GM12878 (cell line): ENCODE results near the gene SNAP29. TPM values are rescaled to one million over a fixed set of nuclear protein-coding genes. Genes with fewer than 3 reads are reported as not detected.

Source experiments
- ATAC-seq: fragments of 200-7000 bp; cut with Tn5 transposase; 3 replicates; pipeline ENCODE4 v1.9.1; 2020; ENCODE audit warnings: mild to moderate bottlenecking, moderate library complexity
- BruUV-seq: library from RNA; stranded (reverse); fragments of 400-500 nt; replicated peaks from 2 replicates; lab custom pipeline; 2021; lab: Mats Ljungman, UMichigan
- CTCF ChIA-PET: fragments of 300-600 bp; sonication (Branson Sonifier 250); formaldehyde crosslinking; extraction: SDS; loops from one replicate; lab custom pipeline; 2021; ENCODE audit warnings: inconsistent platforms; lab: Yijun Ruan, JAX
- POLR2A ChIA-PET: fragments of 350-600 bp; formaldehyde crosslinking; extraction: SDS; loops from one replicate; lab custom pipeline; 2021; ENCODE audit warnings: inconsistent platforms; lab: Charles Lee
- RAD21 ChIA-PET: fragments of 300-600 bp; sonication (Branson Sonifier 250); formaldehyde crosslinking; loops from one replicate; lab custom pipeline; 2023; ENCODE audit warnings: antibody characterized with exemption; ENCODE audit not compliant: unreplicated experiment; lab: Charles Lee
- SMC1A ChIA-PET: fragments of 300-600 bp; sonication (Branson Sonifier 250); formaldehyde crosslinking; loops from one replicate; lab custom pipeline; 2023; ENCODE audit not compliant: unreplicated experiment, uncharacterized antibody; lab: Charles Lee
- DNase-seq: peaks from one replicate; pipeline ENCODE4 v3.0.0-alpha.2; 2011; ENCODE audit warnings: low read depth, low spot score
- FAIRE-seq: peaks from 3 replicates; lab custom pipeline; 2011; peaks lifted over from hg19 to GRCh38; lab: Jason Lieb, UNC
- H2AFZ ChIP-seq: 2 replicates; pipeline ENCODE4 v1.6.0; 2011; ENCODE audit warnings: low read depth, low read length, control low read depth; ENCODE audit not compliant: control insufficient read depth
- H3K27ac ChIP-seq: 2 replicates; pipeline ENCODE4 v1.5.1; 2011; ENCODE audit warnings: control low read depth; ENCODE audit not compliant: control insufficient read depth, insufficient read depth
- H3K27me3 ChIP-seq, 2 experiments: replicated peaks in 1 of 2; 2 replicates each; pipeline versions ENCODE4 v1.6.0 to v1.6.1; 2011; ENCODE audit warnings: low read length in 1 of 2; ENCODE audit not compliant: control insufficient read depth in 2 of 2, insufficient read depth in 2 of 2
- H3K36me3 ChIP-seq, 2 experiments: 2 replicates each; pipeline ENCODE4 v1.5.1; 2011; ENCODE audit warnings: low read length in 1 of 2; ENCODE audit not compliant: control insufficient read depth in 2 of 2, insufficient read depth in 2 of 2
- H3K4me1 ChIP-seq: 2 replicates; pipeline ENCODE4 v1.6.1; 2011; ENCODE audit warnings: mild to moderate bottlenecking, low read length, moderate library complexity, mixed read lengths; ENCODE audit not compliant: control insufficient read depth, insufficient read depth
- H3K4me2 ChIP-seq: 2 replicates; pipeline ENCODE4 v1.6.0; 2011; ENCODE audit warnings: control low read depth; ENCODE audit not compliant: control insufficient read depth, insufficient read depth
- H3K4me3 ChIP-seq: fragments of 200-600 bp; sonication (generic); 2 replicates; pipeline ENCODE4 v1.5.1; 2016
- H3K79me2 ChIP-seq: 2 replicates; pipeline ENCODE4 v1.6.0; 2011; ENCODE audit warnings: low read length; ENCODE audit not compliant: control insufficient read depth, insufficient read depth
- H3K9ac ChIP-seq: 2 replicates; pipeline ENCODE4 v1.8.0; 2011; ENCODE audit warnings: low read length, control low read depth, mixed read lengths; ENCODE audit not compliant: control insufficient read depth, insufficient read depth
- H3K9me3 ChIP-seq: replicated peaks from 3 replicates; pipeline ENCODE4 v1.5.1; 2011; ENCODE audit warnings: mild to moderate bottlenecking, low read length; ENCODE audit not compliant: control insufficient read depth, insufficient read depth
- H4K20me1 ChIP-seq: 2 replicates; pipeline ENCODE4 v1.6.0; 2011; ENCODE audit not compliant: control insufficient read depth, insufficient read depth
- ASH2L ChIP-seq: fragments of 300-600, 200-600 bp; sonication (generic); IDR thresholded peaks from 2 replicates; pipeline ENCODE4 v1.6.1; 2017; ENCODE audit warnings: low read depth, mild to moderate bottlenecking, borderline replicate concordance
- ATF7 ChIP-seq: fragments of 450-650 bp; IDR thresholded peaks from 2 replicates; pipeline ENCODE4 v1.6.1; 2016; ENCODE audit warnings: low read depth, mild to moderate bottlenecking
- BCL3 ChIP-seq: IDR thresholded peaks from 2 replicates; pipeline ENCODE4 v1.6.1; 2011; ENCODE audit warnings: borderline replicate concordance, low read depth, mild to moderate bottlenecking, moderate library complexity, low read length; ENCODE audit not compliant: insufficient read depth, poor library complexity, severe bottlenecking
- CTCF ChIP-seq, 3 experiments: IDR thresholded peaks in 2 of 3; conservative IDR thresholded peaks in 1 of 3; 2 replicates each; pipeline ENCODE4 v1.5.1; 2011; ENCODE audit warnings: low read depth in 3 of 3, low read length in 3 of 3, mild to moderate bottlenecking in 3 of 3, control low read depth in 2 of 3, moderate library complexity in 2 of 3, inconsistent platforms in 1 of 3, mixed read lengths in 1 of 3; ENCODE audit not compliant: control insufficient read depth in 2 of 3, insufficient read depth in 1 of 3; ENCODE audit errors: extremely low read depth in 1 of 3
- E4F1 ChIP-seq: fragments of 450-650 bp; IDR thresholded peaks from 2 replicates; pipeline ENCODE4 v1.6.1; 2018; ENCODE audit warnings: borderline replicate concordance, mild to moderate bottlenecking; ENCODE audit not compliant: partially characterized antibody
- IKZF2 ChIP-seq, 2 experiments: fragments of 450-650 bp; IDR thresholded peaks; 2 replicates each; pipeline ENCODE4 v1.6.1; 2017; ENCODE audit warnings: mild to moderate bottlenecking in 2 of 2, moderate library complexity in 2 of 2
- KDM1A ChIP-seq: fragments of 200-600 bp; sonication (generic); IDR thresholded peaks from 2 replicates; pipeline ENCODE4 v1.6.1; 2016; ENCODE audit warnings: borderline replicate concordance
- MXI1 ChIP-seq: fragments of 150-350 bp; IDR thresholded peaks from 2 replicates; pipeline ENCODE4 v1.6.1; 2011; ENCODE audit warnings: low read depth, mild to moderate bottlenecking, inconsistent platforms, low read length, improper control_type of control experiment
- NFYB ChIP-seq: IDR thresholded peaks from 2 replicates; pipeline ENCODE4 v1.6.1; 2011; ENCODE audit warnings: low read depth, mild to moderate bottlenecking, low read length, improper control_type of control experiment, moderate library complexity; ENCODE audit not compliant: insufficient read depth
- NR2C1 ChIP-seq: fragments of 450-650 bp; IDR thresholded peaks from 2 replicates; pipeline ENCODE4 v1.6.1; 2017; ENCODE audit warnings: antibody characterized with exemption, mild to moderate bottlenecking, moderate library complexity
- POLR2AphosphoS5 ChIP-seq: IDR thresholded peaks from 2 replicates; pipeline ENCODE4 v1.6.1; 2011; ENCODE audit warnings: mild to moderate bottlenecking, low read length, inconsistent platforms
- TARDBP ChIP-seq: IDR thresholded peaks from 2 replicates; pipeline ENCODE4 v1.6.1; 2016; ENCODE audit warnings: borderline replicate concordance
- TBL1XR1 ChIP-seq: IDR thresholded peaks from 2 replicates; pipeline ENCODE4 v1.6.1; 2012; ENCODE audit warnings: low read depth, low read length, improper control_type of control experiment
- TCF12 ChIP-seq: IDR thresholded peaks from 2 replicates; pipeline ENCODE4 v1.6.1; 2011; ENCODE audit warnings: low read depth, mild to moderate bottlenecking, low read length
- TCF3 ChIP-seq: IDR thresholded peaks from 2 replicates; pipeline ENCODE4 v1.6.1; 2012; ENCODE audit warnings: low read depth, mild to moderate bottlenecking, low read length, borderline replicate concordance; ENCODE audit not compliant: insufficient read depth
- USF2 ChIP-seq: IDR thresholded peaks from 2 replicates; pipeline ENCODE4 v1.6.1; 2011; ENCODE audit warnings: low read depth, low read length, improper control_type of control experiment, borderline replicate concordance
- ZSCAN29 ChIP-seq: fragments of 450-650 bp; IDR thresholded peaks from 2 replicates; pipeline ENCODE4 v1.6.1; 2017; ENCODE audit warnings: mild to moderate bottlenecking, moderate library complexity
- WGBS: methylation state at CpG from one replicate; pipeline ENCODE4 v1.1.6; 2016; ENCODE audit warnings: low lambda C conversion rate; ENCODE audit not compliant: insufficient replicate concordance, insufficient coverage; ENCODE audit errors: missing lambda C conversion rate; 5-methylcytosine and 5-hydroxymethylcytosine counted together
- in situ Hi-C: fragments of 300-500 bp; cut with MboI; formaldehyde crosslinking; loops from 9 replicates; pipeline ENCODE4 v1.14.3; 2018; ENCODE audit warnings: mixed read lengths
- intact Hi-C: fragments of 100-400 bp; cut with micrococcal nuclease; formaldehyde crosslinking; loops from one replicate; pipeline ENCODE4 v1.14.2; 2022; ENCODE audit not compliant: unreplicated experiment
- polyA plus RNA-seq, 11 experiments: library from polyadenylated mRNA; depleted of rRNA in 4 of 11; unstranded in 6 of 11; stranded (reverse) in 5 of 11; fragments of >200 nt; fragmentation: Nextera tagmentation in 4 of 11; fragmentation: Illumina TruSeq in 1 of 11; extraction: Ambion mirVana in 4 of 11; extraction: Trizol in 1 of 11; gene quantifications; 1 replicate in 1 of 11; 2 replicates in 10 of 11; pipeline versions ENCODE4 v1.2.1 to v1.2.3, GENCODE V29; 2011 to 2016; ENCODE audit warnings: inconsistent platforms in 2 of 11, missing spikeins in 2 of 11, low read depth in 1 of 11
- total RNA-seq, 4 experiments: library from RNA; depleted of rRNA in 3 of 4; stranded (reverse); fragments of >200 nt in 3 of 4; fragmentation: Illumina TruSeq in 1 of 4; extraction: Trizol in 1 of 4; gene quantifications; 2 replicates each; pipeline versions ENCODE4 v1.2.1 to v1.2.3, GENCODE V29; 2013 to 2021

Gene SNAP29
- total and polyA plus RNA-seq, 10 of the 15 experiments (the other 5 are each of a cell fraction or from before 2014, with no cell fraction given), result 4.7 to 45.7 (median 27.9) TPM

- ChIA-PET POLR2A (no interaction called here), RAD21 (no interaction called here), CTCF (no interaction called here), SMC1A (no interaction called here)
- H4K20me1 ChIP-seq, result no peaks in the 10 kb centered on the region
- peak overlapping the region; percentile 87 for H3K4me3 ChIP-seq
- DNase-seq (peak; percentile 27), ATAC-seq (peak; percentile 65), FAIRE-seq (no peak)
- peaks cover 0 to 2% of the 10 kb centered on the region in 2 experiments; a peak in 2 of 4 replicates for H3K36me3 ChIP-seq
- H3K27me3 ChIP-seq, result no peaks in the 10 kb centered on the region
- TSS peak; percentile 74 for BruUV-seq
- H3K9ac ChIP-seq, result peak overlapping the region; percentile 83
- H2AFZ ChIP-seq, result peak overlapping the region; percentile 81
- peak overlapping the region; percentile 96 for H3K4me2 ChIP-seq
- WGBS, result 1% methylated on average over 27 of the region's 38 CpGs
- no peaks in the 10 kb centered on the region for H3K9me3 ChIP-seq
- peaks cover 49% of the 10 kb centered on the region for H3K79me2 ChIP-seq
- intact Hi-C loops (no loop called here), in situ Hi-C loops (no loop called here)
- H3K27ac ChIP-seq, result peak overlapping the region; percentile 74
- H3K4me1 ChIP-seq, result peaks cover 6% of the 10 kb centered on the region
- TF ChIP-seq CTCF (IDR thresholded peaks at IDR 0.05 in 2 of 3, conservative IDR thresholded peaks at IDR 0.05 in 1 of 3; ENCODE audit: control insufficient read depth in 2 of 3, extremely low read depth in 1 of 3, insufficient read depth in 1 of 3, low read depth in 3 of 3, low read length in 3 of 3) (no peak), TCF3 (0 out of 2 replicates have a peak, but pooled peaks have one; percentile 9), TBL1XR1 (no peak), BCL3 (no peak), KDM1A (no peak), ATF7 (0 out of 2 replicates have a peak, but pooled peaks have one; percentile 12), TARDBP (no peak), NR2C1 (no peak; the same call in 1 of the 2 replicates), POLR2AphosphoS5 (no peak; the same call in 1 of the 2 replicates), ASH2L (no peak), TCF12 (0 out of 2 replicates have a peak, but pooled peaks have one; percentile 23), ZSCAN29 (no peak), USF2 (no peak), MXI1 (no peak), E4F1 (no peak), NFYB (no peak), IKZF2 (IDR thresholded peaks at IDR 0.05) (no peak; a peak in 1 of 4 replicates)
Observed at GRCh38 chr22:20857838-20858614, 781 bp upstream of the SNAP29 start.
